LNCaP clone FGC (cell line): ENCODE data around the gene PRPF40A.

ENCODE experiments used
- DNase-seq: peaks from one replicate; pipeline ENCODE4 v3.0.0-alpha.2; 2011; ENCODE audit warnings: low read depth
- H3K4me3 ChIP-seq: 2 replicates; pipeline ENCODE4 v1.5.1; 2011; ENCODE audit warnings: mild to moderate bottlenecking, low read depth, low read length, control low read depth
- CTCF ChIP-seq: IDR thresholded peaks from 2 replicates; pipeline ENCODE4 v1.5.1; 2012; ENCODE audit warnings: mild to moderate bottlenecking; ENCODE audit not compliant: control insufficient read depth, insufficient read depth; ENCODE audit errors: extremely low read depth

PRPF40A gene

GRCh38 chr2:152606081-152606480 lies 111.2 kb downstream of the PRPF40A start:
- no peak for DNase-seq
- H3K4me3 ChIP-seq = no peak overlapping the region
- no peak for TF ChIP-seq CTCF

- no peak for DNase-seq
- no peak overlapping the region for H3K4me3 ChIP-seq
- no peak for TF ChIP-seq CTCF
Measured at GRCh38 chr2:152603166-152603565, 114.1 kb downstream of the PRPF40A start.

- DNase-seq = no peak
- no peak overlapping the region for H3K4me3 ChIP-seq
- TF ChIP-seq CTCF = no peak
Measured at GRCh38 chr2:152602750-152603149, 114.5 kb downstream of the PRPF40A start.
